ENCODE results near the gene EXO5.
"Not testable (repeated sequence)": the region's sequence is repeated elsewhere in the genome, so short reads cannot be mapped to it uniquely, and the experiment has no call there.

EXO5 gene

GRCh38 chr1:40554807-40555206 lies 46.2 kb downstream of the EXO5 start:
- DNase-seq, result not testable (repeated sequence)

- DNase-seq, result no peak
These were observed 47.6 kb downstream of the EXO5 start for GRCh38 chr1:40556121-40556520.

- DNase-seq, result not testable (repeated sequence)
These were observed 49.7 kb downstream of the EXO5 start for GRCh38 chr1:40558241-40558640.

GRCh38 chr1:40562185-40562584 lies 53.6 kb downstream of the EXO5 start:
- no peak for DNase-seq

- no peak for DNase-seq
These were observed 54.7 kb downstream of the EXO5 start for GRCh38 chr1:40563266-40563665.

GRCh38 chr1:40564506-40564905 lies 55.9 kb downstream of the EXO5 start:
- no peak for DNase-seq

- no peak for DNase-seq
These were observed 56.3 kb downstream of the EXO5 start for GRCh38 chr1:40564913-40565312.

Measured in stimulated activated CD4-positive, alpha-beta T cell treated with anti-CD3 and anti-CD28 coated beads, Interleukin-12 subunit alpha, Interleukin-12 subunit beta, amount 100 ng/mL, for 4 hours (primary cell).